ENCODE data around the gene BANP.

BANP gene

DNA sequence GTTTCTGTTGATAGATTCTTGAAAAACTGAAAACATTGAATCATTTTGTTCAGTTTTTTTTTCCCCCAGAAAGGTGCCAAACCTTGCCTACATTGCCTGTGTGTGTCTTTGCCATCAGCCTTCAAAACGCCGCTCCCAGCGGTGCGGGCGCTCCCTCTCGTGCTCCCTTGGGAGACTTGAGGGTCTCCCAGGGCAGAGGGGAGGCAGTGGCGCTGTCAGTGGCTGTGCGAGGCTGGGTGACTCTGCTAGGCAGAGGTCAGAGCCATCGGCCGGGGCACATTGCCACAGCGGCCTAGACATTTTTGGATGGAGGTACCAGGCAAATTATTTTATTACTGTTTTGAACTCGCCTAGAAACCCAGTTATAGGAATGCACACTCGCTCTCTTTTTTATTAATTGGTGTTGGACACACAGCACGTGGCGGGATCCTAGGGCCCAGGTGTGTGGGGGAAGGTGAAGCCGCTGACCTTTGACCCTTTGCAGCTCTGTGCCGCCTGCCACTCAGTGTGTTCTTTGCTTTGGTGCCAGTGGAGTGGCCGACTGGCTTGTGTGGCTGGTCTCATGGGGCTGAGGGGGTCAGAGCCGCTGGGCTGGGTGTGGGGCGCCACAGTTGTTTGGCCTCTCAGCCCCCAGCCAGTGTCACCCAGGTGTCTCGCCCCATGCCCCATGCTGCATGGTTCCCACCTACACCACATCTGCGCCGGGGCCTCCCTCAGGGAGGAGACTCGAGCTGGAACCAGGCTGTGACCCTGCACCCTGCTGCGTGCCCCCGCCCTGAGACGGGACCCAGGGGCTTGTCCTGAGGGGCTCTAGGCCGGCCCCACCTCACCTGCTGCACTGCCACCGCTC lies 115.7 kb downstream of the BANP start:
- no peak for DNase-seq (ENCODE audit: insufficient read length, low spot score)
- no peak for FAIRE-seq
- TF ChIP-seq, protein P1, sequence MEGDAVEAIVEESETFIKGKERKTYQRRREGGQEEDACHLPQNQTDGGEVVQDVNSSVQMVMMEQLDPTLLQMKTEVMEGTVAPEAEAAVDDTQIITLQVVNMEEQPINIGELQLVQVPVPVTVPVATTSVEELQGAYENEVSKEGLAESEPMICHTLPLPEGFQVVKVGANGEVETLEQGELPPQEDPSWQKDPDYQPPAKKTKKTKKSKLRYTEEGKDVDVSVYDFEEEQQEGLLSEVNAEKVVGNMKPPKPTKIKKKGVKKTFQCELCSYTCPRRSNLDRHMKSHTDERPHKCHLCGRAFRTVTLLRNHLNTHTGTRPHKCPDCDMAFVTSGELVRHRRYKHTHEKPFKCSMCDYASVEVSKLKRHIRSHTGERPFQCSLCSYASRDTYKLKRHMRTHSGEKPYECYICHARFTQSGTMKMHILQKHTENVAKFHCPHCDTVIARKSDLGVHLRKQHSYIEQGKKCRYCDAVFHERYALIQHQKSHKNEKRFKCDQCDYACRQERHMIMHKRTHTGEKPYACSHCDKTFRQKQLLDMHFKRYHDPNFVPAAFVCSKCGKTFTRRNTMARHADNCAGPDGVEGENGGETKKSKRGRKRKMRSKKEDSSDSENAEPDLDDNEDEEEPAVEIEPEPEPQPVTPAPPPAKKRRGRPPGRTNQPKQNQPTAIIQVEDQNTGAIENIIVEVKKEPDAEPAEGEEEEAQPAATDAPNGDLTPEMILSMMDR (IDR thresholded peaks at IDR 0.05; ENCODE audit: insufficient read depth, missing control alignments): no peak

DNA sequence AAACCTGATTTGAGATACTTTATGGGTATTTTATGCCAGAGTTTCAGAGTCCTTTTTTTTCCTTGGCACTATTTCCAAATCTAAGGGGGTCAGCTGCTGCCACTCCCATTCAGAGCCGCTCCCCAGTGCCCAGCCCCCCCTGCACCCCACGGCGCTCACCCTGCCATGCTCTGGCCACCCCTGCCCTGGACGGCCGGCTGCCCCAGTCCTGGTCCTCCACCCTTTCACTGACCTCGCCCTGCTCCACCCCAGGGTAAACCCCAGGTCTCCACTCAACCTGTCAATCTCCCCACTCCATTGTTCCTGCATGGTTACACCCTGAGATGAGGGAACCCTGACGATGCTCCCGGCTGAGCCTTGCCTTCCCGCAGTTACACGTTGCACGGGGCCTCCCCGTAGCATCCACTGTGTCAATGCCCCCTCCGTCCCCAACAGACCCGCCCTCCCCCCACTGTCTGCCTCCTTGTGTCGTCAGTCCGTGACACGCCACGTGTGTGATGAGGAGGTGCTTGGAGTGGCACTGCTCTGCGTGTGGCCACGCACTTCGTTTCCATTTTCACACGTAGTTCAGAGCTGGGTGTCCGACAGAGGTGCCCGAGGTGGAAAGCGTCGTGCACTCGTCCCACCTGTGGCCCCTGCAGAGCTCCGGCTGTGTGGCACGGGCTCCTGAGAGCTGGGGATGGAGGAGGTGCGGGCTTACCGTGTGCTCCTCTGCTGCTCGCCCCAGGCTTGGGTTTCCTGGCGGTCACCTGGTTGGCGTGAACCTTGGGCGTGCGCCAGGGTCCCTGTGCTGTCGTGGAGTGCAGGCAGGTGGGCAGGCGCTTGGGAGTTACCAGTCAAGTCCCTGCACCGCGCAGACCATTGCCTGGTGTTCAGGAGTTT lies 116.5 kb downstream of the BANP start:
- FAIRE-seq: no peak
- TF ChIP-seq, protein P1 (IDR thresholded peaks at IDR 0.05; ENCODE audit: insufficient read depth, missing control alignments): no peak
- DNase-seq (ENCODE audit: insufficient read length, low spot score): no peak

DNA sequence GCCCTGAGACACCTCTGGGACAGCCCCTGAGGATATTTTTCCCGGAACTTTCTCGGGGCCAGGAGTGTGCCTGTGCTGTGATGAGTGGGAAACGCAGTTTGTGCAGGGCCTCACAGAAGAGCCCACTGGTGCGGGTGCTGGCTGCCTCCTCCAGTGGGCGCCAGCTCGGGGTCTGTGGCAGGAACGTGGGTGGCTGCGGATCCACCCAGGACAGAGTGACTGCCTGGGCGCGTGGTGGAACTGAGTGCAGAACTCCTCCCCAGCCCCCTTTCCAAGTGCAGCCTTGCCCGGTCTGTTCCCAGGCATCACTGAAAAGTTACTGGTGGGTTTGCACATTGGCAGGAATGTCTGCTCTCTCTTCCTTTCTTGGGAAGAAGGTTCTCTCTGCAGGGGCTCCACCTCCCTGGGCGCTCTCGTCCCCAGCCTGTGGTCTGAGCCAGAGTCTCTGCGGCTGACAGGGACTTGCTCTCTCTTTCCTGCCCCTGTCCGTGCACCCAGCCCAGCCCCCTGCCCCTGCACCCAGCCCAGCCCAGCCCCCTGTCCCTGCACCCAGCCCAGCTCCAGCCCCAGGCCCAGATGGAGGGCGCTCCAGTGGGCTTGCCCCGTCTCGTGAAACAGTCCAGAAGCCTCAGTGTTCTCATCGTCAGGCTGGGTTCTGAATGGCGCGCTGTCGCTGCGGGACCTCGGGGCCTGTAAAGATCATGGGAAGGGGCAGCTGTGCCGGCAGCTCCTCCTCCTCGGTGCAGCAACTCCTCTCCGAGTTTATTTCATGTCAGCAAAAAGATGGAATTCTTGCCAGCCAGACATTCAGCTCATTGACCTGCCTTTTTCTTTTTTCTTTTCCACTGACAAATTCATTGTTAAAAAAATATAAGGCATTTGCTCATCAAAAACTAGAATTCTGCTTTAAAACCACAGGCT lies 117.5 kb downstream of the BANP start:
- TF ChIP-seq, protein P1 (IDR thresholded peaks at IDR 0.05; ENCODE audit: insufficient read depth, missing control alignments): no peak
- DNase-seq (ENCODE audit: insufficient read length, low spot score) (no peak), FAIRE-seq (no peak)

DNA sequence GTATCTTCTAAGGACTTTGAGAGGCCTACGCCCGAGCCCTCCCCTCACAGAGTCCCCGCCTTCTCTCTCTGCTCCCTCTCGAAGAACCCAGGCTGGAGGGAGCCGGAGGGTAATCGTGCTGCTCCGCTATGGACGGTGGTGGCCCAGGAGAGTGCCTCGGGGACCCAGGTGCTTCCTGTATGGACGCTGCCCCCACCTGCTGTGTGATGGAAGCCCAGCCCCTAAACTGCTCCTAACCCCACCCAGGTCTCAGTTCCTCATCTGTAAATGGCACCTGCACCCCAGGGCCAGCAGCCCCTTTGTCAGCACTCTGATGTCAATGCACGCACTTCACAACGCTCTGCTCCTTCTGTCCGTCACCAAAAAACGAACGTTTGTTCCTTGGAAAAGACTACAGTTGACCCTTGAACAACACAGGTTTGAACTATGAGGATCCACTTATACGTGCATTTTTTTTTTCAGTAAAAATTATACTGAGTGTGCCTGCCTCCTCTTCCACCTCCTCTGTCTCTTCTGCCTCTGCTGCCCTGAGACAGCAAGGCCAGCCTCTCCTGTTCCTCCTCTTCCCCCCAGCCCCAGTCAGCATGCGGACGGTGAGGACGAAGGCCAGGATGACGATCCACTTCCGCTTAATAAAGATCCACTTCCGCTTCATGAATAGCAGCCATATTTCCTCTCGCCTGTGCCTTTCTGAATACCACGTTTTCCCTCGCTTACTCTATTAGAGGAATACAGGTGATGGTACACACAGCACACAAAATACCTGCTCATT lies 118.3 kb downstream of the BANP start:
- FAIRE-seq: no peak
- TF ChIP-seq, protein P1 (IDR thresholded peaks at IDR 0.05; ENCODE audit: insufficient read depth, missing control alignments): no peak
- DNase-seq (ENCODE audit: insufficient read length, low spot score): no peak

DNA sequence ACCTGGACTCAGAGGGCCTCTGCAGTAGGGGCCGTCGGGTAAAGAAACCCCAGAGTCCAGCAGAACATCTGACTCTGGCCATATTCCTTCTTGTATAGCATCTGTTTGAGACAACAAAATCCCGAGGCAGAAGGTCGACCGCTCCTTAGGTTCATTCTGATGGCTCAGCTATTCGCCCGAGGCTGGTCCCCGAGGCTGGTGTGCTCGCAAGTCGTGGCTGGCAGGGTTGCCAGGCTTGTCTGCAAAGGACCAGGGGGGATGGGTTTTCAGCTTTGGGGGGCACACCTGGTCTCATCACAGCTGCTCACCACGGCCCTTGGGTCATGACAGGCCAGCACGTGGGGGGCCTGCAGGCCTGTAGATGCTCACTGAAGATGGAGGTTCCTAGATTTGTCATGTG lies 119.1 kb downstream of the BANP start:
- DNase-seq (ENCODE audit: insufficient read length, low spot score): no peak
- FAIRE-seq: no peak
- TF ChIP-seq, protein P1 (IDR thresholded peaks at IDR 0.05; ENCODE audit: insufficient read depth, missing control alignments): no peak

DNA sequence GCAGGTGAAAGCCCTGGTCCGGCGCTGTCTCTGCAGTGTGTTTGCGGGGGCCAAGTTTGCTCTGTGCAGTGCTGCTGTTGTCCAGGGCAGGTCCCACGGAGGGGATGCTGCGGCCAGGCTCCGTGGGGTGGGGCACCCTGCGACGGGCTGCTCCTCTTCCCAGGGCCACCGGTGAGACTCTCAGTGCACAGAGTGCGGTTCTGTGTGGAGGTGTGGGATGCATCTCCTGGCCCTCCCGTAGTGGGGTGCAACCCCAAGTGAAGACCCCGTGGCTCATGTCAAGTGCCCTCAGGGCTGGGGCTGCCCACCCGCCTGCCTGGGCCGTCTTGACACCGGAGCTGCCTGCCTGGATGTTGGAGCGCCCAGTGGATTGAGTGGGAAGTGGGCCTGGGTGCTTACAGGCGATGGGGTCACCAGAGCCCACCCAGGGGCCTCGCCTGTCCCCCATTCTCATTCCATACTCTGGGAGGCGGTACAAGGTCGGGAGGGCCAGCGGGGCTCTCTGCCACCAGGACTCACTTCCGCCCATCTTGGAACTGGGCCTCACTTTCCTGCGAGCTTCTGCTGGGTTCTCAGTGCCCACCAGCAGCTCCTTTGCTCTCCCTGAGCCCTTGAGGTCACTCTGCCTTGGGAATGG lies 119.9 kb downstream of the BANP start:
- FAIRE-seq (no peak), DNase-seq (ENCODE audit: insufficient read length, low spot score) (no peak)
- TF ChIP-seq, protein P1 (IDR thresholded peaks at IDR 0.05; ENCODE audit: insufficient read depth, missing control alignments): no peak

Measured in D721Med (cell line).